ENCODE results near the gene ACSF2.

DNA sequence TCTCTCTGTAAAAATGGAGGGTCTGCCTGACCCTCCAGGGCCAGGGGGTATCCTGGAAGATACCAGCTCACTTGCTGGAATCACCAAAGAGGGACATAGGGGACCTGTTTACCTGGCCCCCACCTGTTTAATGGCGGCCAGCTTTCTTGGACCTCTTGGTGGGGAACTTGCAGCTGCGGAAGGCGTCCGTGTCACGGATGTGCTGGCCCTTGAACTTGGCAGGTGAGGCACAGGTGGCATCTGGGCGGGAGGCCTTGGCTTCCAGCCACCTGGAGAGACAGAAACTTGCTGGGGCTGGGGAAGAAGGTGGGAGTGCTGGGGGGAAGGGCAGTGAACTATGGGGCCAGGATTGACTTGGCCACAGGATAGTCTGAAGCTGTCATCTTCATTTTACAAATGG lies 39.2 kb downstream of the ACSF2 start:
- no peak for TF ChIP-seq TAF1 (IDR thresholded peaks at IDR 0.05; ENCODE audit: low read depth, low read length)
- TF ChIP-seq SPI1 (IDR thresholded peaks at IDR 0.05; ENCODE audit: low read depth, low read length): no peak

Data from GM12891 (cell line).